ENCODE measurements around the gene ATP5ME.
A peak's percentile ranks its signal among the peaks of the same experiment; 100 is the strongest.

Gene ATP5ME

GRCh38 chr4:666436-666810 is 7.7 kb downstream of the ATP5ME start:
- no peak for DNase-seq (ENCODE audit: low read depth in 2 of 2)
- TF ChIP-seq CTCF (IDR thresholded peaks at IDR 0.05; ENCODE audit: low read depth, low read length): no peak
- no peak overlapping the region for H3K4me3 ChIP-seq (replicated peaks in 1 of 2; ENCODE audit: low read depth in 2 of 2, low read length in 2 of 2)

GRCh38 chr4:665751-666435 is 8.2 kb downstream of the ATP5ME start:
- TF ChIP-seq CTCF (IDR thresholded peaks at IDR 0.05; ENCODE audit: low read depth, low read length): no peak
- no peak overlapping the region for H3K4me3 ChIP-seq (replicated peaks in 1 of 2; ENCODE audit: low read depth in 2 of 2, low read length in 2 of 2)
- DNase-seq (ENCODE audit: low read depth in 2 of 2): no peak

GRCh38 chr4:665381-665750 is 8.7 kb downstream of the ATP5ME start:
- TF ChIP-seq CTCF (IDR thresholded peaks at IDR 0.05; ENCODE audit: low read depth, low read length): no peak

GRCh38 chr4:664713-665231 is 9.3 kb downstream of the ATP5ME start:
- no peak overlapping the region for H3K4me3 ChIP-seq (replicated peaks in 1 of 2; ENCODE audit: low read depth in 2 of 2, low read length in 2 of 2)
- DNase-seq (ENCODE audit: low read depth in 2 of 2): no peak
- no peak for TF ChIP-seq CTCF (IDR thresholded peaks at IDR 0.05; ENCODE audit: low read depth, low read length)

More at GRCh38 chr4:665381-665750, 8.7 kb downstream of the ATP5ME start:
- no peak overlapping the region for H3K4me3 ChIP-seq (replicated peaks in 1 of 2; ENCODE audit: low read depth in 2 of 2, low read length in 2 of 2)
- no peak for DNase-seq (ENCODE audit: low read depth in 2 of 2)

- DNase-seq (ENCODE audit: low read depth in 2 of 2): no peak
- peak overlapping the region in 1 of 2 donors; percentile 42 for H3K4me3 ChIP-seq (replicated peaks in 1 of 2; ENCODE audit: low read depth in 2 of 2, low read length in 2 of 2)
- TF ChIP-seq CTCF (IDR thresholded peaks at IDR 0.05; ENCODE audit: low read depth, low read length): no peak
Measured at GRCh38 chr4:663438-664428, 10.3 kb downstream of the ATP5ME start.

GRCh38 chr4:663046-663437 is 11.0 kb downstream of the ATP5ME start:
- TF ChIP-seq CTCF (IDR thresholded peaks at IDR 0.05; ENCODE audit: low read depth, low read length): no peak
- no peak for DNase-seq (ENCODE audit: low read depth in 2 of 2)
- H3K4me3 ChIP-seq (replicated peaks in 1 of 2; ENCODE audit: low read depth in 2 of 2, low read length in 2 of 2): peak overlapping the region in 1 of 2 donors; percentile 42

Measured in cardiac fibroblast (primary cell).